GM12878 (cell line): ENCODE measurements around the gene KIF17. TPM values are rescaled to one million over a fixed set of nuclear protein-coding genes. Genes with fewer than 3 reads are reported as not detected.

Source experiments
- ATAC-seq: fragments of 200-7000 bp; cut with Tn5 transposase; 3 replicates; pipeline ENCODE4 v1.9.1; 2020; ENCODE audit warnings: mild to moderate bottlenecking, moderate library complexity
- BruUV-seq: library from RNA; stranded (reverse); fragments of 400-500 nt; replicated peaks from 2 replicates; lab custom pipeline; 2021; lab: Mats Ljungman, UMichigan
- CTCF ChIA-PET: fragments of 300-600 bp; sonication (Branson Sonifier 250); formaldehyde crosslinking; extraction: SDS; loops from one replicate; lab custom pipeline; 2021; ENCODE audit warnings: inconsistent platforms; lab: Yijun Ruan, JAX
- POLR2A ChIA-PET: fragments of 350-600 bp; formaldehyde crosslinking; extraction: SDS; loops from one replicate; lab custom pipeline; 2021; ENCODE audit warnings: inconsistent platforms; lab: Charles Lee
- RAD21 ChIA-PET: fragments of 300-600 bp; sonication (Branson Sonifier 250); formaldehyde crosslinking; loops from one replicate; lab custom pipeline; 2023; ENCODE audit warnings: antibody characterized with exemption; ENCODE audit not compliant: unreplicated experiment; lab: Charles Lee
- SMC1A ChIA-PET: fragments of 300-600 bp; sonication (Branson Sonifier 250); formaldehyde crosslinking; loops from one replicate; lab custom pipeline; 2023; ENCODE audit not compliant: unreplicated experiment, uncharacterized antibody; lab: Charles Lee
- DNase-seq: peaks from one replicate; pipeline ENCODE4 v3.0.0-alpha.2; 2011; ENCODE audit warnings: low read depth, low spot score
- FAIRE-seq: peaks from 3 replicates; lab custom pipeline; 2011; peaks lifted over from hg19 to GRCh38; lab: Jason Lieb, UNC
- H2AFZ ChIP-seq: 2 replicates; pipeline ENCODE4 v1.6.0; 2011; ENCODE audit warnings: low read depth, low read length, control low read depth; ENCODE audit not compliant: control insufficient read depth
- H3K27ac ChIP-seq: 2 replicates; pipeline ENCODE4 v1.5.1; 2011; ENCODE audit warnings: control low read depth; ENCODE audit not compliant: control insufficient read depth, insufficient read depth
- H3K27me3 ChIP-seq, 2 experiments: replicated peaks in 1 of 2; 2 replicates each; pipeline versions ENCODE4 v1.6.0 to v1.6.1; 2011; ENCODE audit warnings: low read length in 1 of 2; ENCODE audit not compliant: control insufficient read depth in 2 of 2, insufficient read depth in 2 of 2
- H3K36me3 ChIP-seq, 2 experiments: 2 replicates each; pipeline ENCODE4 v1.5.1; 2011; ENCODE audit warnings: low read length in 1 of 2; ENCODE audit not compliant: control insufficient read depth in 2 of 2, insufficient read depth in 2 of 2
- H3K4me1 ChIP-seq: 2 replicates; pipeline ENCODE4 v1.6.1; 2011; ENCODE audit warnings: mild to moderate bottlenecking, low read length, moderate library complexity, mixed read lengths; ENCODE audit not compliant: control insufficient read depth, insufficient read depth
- H3K4me2 ChIP-seq: 2 replicates; pipeline ENCODE4 v1.6.0; 2011; ENCODE audit warnings: control low read depth; ENCODE audit not compliant: control insufficient read depth, insufficient read depth
- H3K4me3 ChIP-seq: fragments of 200-600 bp; sonication (generic); 2 replicates; pipeline ENCODE4 v1.5.1; 2016
- H3K79me2 ChIP-seq: 2 replicates; pipeline ENCODE4 v1.6.0; 2011; ENCODE audit warnings: low read length; ENCODE audit not compliant: control insufficient read depth, insufficient read depth
- H3K9ac ChIP-seq: 2 replicates; pipeline ENCODE4 v1.8.0; 2011; ENCODE audit warnings: low read length, control low read depth, mixed read lengths; ENCODE audit not compliant: control insufficient read depth, insufficient read depth
- H3K9me3 ChIP-seq: replicated peaks from 3 replicates; pipeline ENCODE4 v1.5.1; 2011; ENCODE audit warnings: mild to moderate bottlenecking, low read length; ENCODE audit not compliant: control insufficient read depth, insufficient read depth
- H4K20me1 ChIP-seq: 2 replicates; pipeline ENCODE4 v1.6.0; 2011; ENCODE audit not compliant: control insufficient read depth, insufficient read depth
- ATF3 ChIP-seq: IDR thresholded peaks from 2 replicates; pipeline ENCODE4 v1.6.1; 2011; ENCODE audit warnings: low read depth, mild to moderate bottlenecking, low read length, moderate library complexity, borderline replicate concordance; ENCODE audit errors: extremely low read depth
- CREB1 ChIP-seq: IDR thresholded peaks from 2 replicates; pipeline ENCODE4 v1.6.1; 2012; ENCODE audit warnings: low read depth, mild to moderate bottlenecking, inconsistent platforms
- CUX1 ChIP-seq: IDR thresholded peaks from 2 replicates; pipeline ENCODE4 v1.6.1; 2012; ENCODE audit warnings: improper control_type of control experiment, low read depth, low read length; ENCODE audit not compliant: insufficient replicate concordance
- EP300 ChIP-seq, 2 experiments: fragments of 150-350 bp in 1 of 2; IDR thresholded peaks; 2 replicates each; pipeline ENCODE4 v1.6.1; 2011 to 2012; ENCODE audit warnings: low read depth in 2 of 2, low read length in 2 of 2, borderline replicate concordance in 1 of 2, improper control_type of control experiment in 1 of 2, inconsistent platforms in 1 of 2; ENCODE audit not compliant: control insufficient read depth in 1 of 2
- ESRRA ChIP-seq: IDR thresholded peaks from 2 replicates; pipeline ENCODE4 v1.6.1; 2012; ENCODE audit warnings: mild to moderate bottlenecking, low read length, improper control_type of control experiment
- GATAD2B ChIP-seq: fragments of 450-650 bp; conservative IDR thresholded peaks from 2 replicates; pipeline ENCODE4 v1.6.1; 2017; ENCODE audit warnings: low read depth, mild to moderate bottlenecking, moderate library complexity
- KAT2A ChIP-seq: conservative IDR thresholded peaks from 2 replicates; pipeline ENCODE4 v1.6.1; 2011; ENCODE audit warnings: low read depth, low read length; ENCODE audit not compliant: control insufficient read depth
- NFYB ChIP-seq: IDR thresholded peaks from 2 replicates; pipeline ENCODE4 v1.6.1; 2011; ENCODE audit warnings: low read depth, mild to moderate bottlenecking, low read length, improper control_type of control experiment, moderate library complexity; ENCODE audit not compliant: insufficient read depth
- POU2F2 ChIP-seq: IDR thresholded peaks from 3 replicates; pipeline ENCODE4 v1.6.1; 2011; ENCODE audit warnings: low read depth, mild to moderate bottlenecking, low read length, borderline replicate concordance
- SMARCA5 ChIP-seq: fragments of 450-650 bp; IDR thresholded peaks from 2 replicates; pipeline ENCODE4 v1.6.1; 2017; ENCODE audit warnings: mild to moderate bottlenecking
- STAT1 ChIP-seq: fragments of 450-650 bp; conservative IDR thresholded peaks from 2 replicates; pipeline ENCODE4 v1.6.1; 2014; ENCODE audit warnings: antibody characterized with exemption, mild to moderate bottlenecking
- YBX1 ChIP-seq: fragments of 450-650 bp; IDR thresholded peaks from 2 replicates; pipeline ENCODE4 v1.6.1; 2016; ENCODE audit warnings: antibody characterized with exemption
- ZSCAN29 ChIP-seq: fragments of 450-650 bp; IDR thresholded peaks from 2 replicates; pipeline ENCODE4 v1.6.1; 2017; ENCODE audit warnings: mild to moderate bottlenecking, moderate library complexity
- whole genome bisulfite sequencing: methylation state at CpG from one replicate; pipeline ENCODE4 v1.1.6; 2016; ENCODE audit warnings: low lambda C conversion rate; ENCODE audit not compliant: insufficient replicate concordance, insufficient coverage; ENCODE audit errors: missing lambda C conversion rate; 5-methylcytosine and 5-hydroxymethylcytosine counted together
- in situ Hi-C: fragments of 300-500 bp; cut with MboI; formaldehyde crosslinking; loops from 9 replicates; pipeline ENCODE4 v1.14.3; 2018; ENCODE audit warnings: mixed read lengths
- intact Hi-C: fragments of 100-400 bp; cut with micrococcal nuclease; formaldehyde crosslinking; loops from one replicate; pipeline ENCODE4 v1.14.2; 2022; ENCODE audit not compliant: unreplicated experiment
- polyA plus RNA-seq, 11 experiments: library from polyadenylated mRNA; depleted of rRNA in 4 of 11; unstranded in 6 of 11; stranded (reverse) in 5 of 11; fragments of >200 nt; fragmentation: Nextera tagmentation in 4 of 11; fragmentation: Illumina TruSeq in 1 of 11; extraction: Ambion mirVana in 4 of 11; extraction: Trizol in 1 of 11; gene quantifications; 1 replicate in 1 of 11; 2 replicates in 10 of 11; pipeline versions ENCODE4 v1.2.1 to v1.2.3, GENCODE V29; 2011 to 2016; ENCODE audit warnings: inconsistent platforms in 2 of 11, missing spikeins in 2 of 11, low read depth in 1 of 11
- total RNA-seq, 4 experiments: library from RNA; depleted of rRNA in 3 of 4; stranded (reverse); fragments of >200 nt in 3 of 4; fragmentation: Illumina TruSeq in 1 of 4; extraction: Trizol in 1 of 4; gene quantifications; 2 replicates each; pipeline versions ENCODE4 v1.2.1 to v1.2.3, GENCODE V29; 2013 to 2021
- TF ChIP-seq, protein P1 (sequence below): IDR thresholded peaks from 2 replicates; pipeline ENCODE4 v1.6.1; 2011; ENCODE audit warnings: low read depth, low read length, improper control_type of control experiment, borderline replicate concordance
- TF ChIP-seq, protein P2 (sequence below): fragments of 450-650 bp; IDR thresholded peaks from 2 replicates; pipeline ENCODE4 v1.6.1; 2017; ENCODE audit warnings: antibody characterized with exemption, mild to moderate bottlenecking, moderate library complexity

The KIF17 gene
- total and polyA plus RNA-seq, 10 of the 15 experiments (the other 5 are each of a cell fraction or from before 2014, with no cell fraction given) = 0.01 to 0.10 (median 0.03) TPM; not detected in 7

GRCh38 chr1:20666804-20667203 is 51.0 kb downstream of the KIF17 start:
- no peak overlapping the region for H3K27ac ChIP-seq
- no peak overlapping the region for H3K9ac ChIP-seq
- no peaks in the 10 kb centered on the region for H3K4me1 ChIP-seq
- peaks cover 1% of the 10 kb centered on the region; the same call in 1 of the 2 replicates for H3K79me2 ChIP-seq
- no peaks in the 10 kb centered on the region for H3K9me3 ChIP-seq
- in situ Hi-C loops (no loop called here), intact Hi-C loops (no loop called here)
- no TSS peak for BruUV-seq
- ChIA-PET POLR2A (no interaction called here), RAD21 (no interaction called here), SMC1A (interaction anchor here (0.7 kb wide), 1 partner anchor 9 kb away, joined by 3 read pairs; no protein-coding TSS in a partner anchor), CTCF (interaction anchor here (0.6 kb wide), 1 partner anchor 71 kb away, joined by 3 read pairs; no protein-coding TSS in a partner anchor)
- peak; percentile 83 for ATAC-seq
- no peaks in the 10 kb centered on the region for H3K27me3 ChIP-seq
- H3K4me3 ChIP-seq = no peak overlapping the region
- H3K4me2 ChIP-seq = no peak overlapping the region
- WGBS = 100% methylated on average over 1 of the region's 1 CpG
- DNase-seq = peak; percentile 7
- H3K36me3 ChIP-seq = no peaks in the 10 kb centered on the region
- no peak overlapping the region for H2AFZ ChIP-seq
- FAIRE-seq = no peak
- no peaks in the 10 kb centered on the region for H4K20me1 ChIP-seq
- TF ChIP-seq, protein P1, sequence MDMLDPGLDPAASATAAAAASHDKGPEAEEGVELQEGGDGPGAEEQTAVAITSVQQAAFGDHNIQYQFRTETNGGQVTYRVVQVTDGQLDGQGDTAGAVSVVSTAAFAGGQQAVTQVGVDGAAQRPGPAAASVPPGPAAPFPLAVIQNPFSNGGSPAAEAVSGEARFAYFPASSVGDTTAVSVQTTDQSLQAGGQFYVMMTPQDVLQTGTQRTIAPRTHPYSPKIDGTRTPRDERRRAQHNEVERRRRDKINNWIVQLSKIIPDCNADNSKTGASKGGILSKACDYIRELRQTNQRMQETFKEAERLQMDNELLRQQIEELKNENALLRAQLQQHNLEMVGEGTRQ = peak; percentile 50
- TF ChIP-seq ESRRA = no peak
- no peak for TF ChIP-seq STAT1
- TF ChIP-seq YBX1 = no peak
- TF ChIP-seq NFYB = peak; percentile 80
- TF ChIP-seq POU2F2 = no peak
- TF ChIP-seq CREB1 = no peak
- peak; percentile 16; the same call in 1 of the 2 replicates for TF ChIP-seq ATF3
- no peak for TF ChIP-seq KAT2A
- no peak for TF ChIP-seq GATAD2B
- TF ChIP-seq CUX1 = no peak
- TF ChIP-seq EP300 (IDR thresholded peaks at IDR 0.05; ENCODE audit: borderline replicate concordance in 1 of 2, control insufficient read depth in 1 of 2, low read depth in 2 of 2, low read length in 2 of 2) = no peak
- no peak for TF ChIP-seq SMARCA5
- TF ChIP-seq, protein P2, sequence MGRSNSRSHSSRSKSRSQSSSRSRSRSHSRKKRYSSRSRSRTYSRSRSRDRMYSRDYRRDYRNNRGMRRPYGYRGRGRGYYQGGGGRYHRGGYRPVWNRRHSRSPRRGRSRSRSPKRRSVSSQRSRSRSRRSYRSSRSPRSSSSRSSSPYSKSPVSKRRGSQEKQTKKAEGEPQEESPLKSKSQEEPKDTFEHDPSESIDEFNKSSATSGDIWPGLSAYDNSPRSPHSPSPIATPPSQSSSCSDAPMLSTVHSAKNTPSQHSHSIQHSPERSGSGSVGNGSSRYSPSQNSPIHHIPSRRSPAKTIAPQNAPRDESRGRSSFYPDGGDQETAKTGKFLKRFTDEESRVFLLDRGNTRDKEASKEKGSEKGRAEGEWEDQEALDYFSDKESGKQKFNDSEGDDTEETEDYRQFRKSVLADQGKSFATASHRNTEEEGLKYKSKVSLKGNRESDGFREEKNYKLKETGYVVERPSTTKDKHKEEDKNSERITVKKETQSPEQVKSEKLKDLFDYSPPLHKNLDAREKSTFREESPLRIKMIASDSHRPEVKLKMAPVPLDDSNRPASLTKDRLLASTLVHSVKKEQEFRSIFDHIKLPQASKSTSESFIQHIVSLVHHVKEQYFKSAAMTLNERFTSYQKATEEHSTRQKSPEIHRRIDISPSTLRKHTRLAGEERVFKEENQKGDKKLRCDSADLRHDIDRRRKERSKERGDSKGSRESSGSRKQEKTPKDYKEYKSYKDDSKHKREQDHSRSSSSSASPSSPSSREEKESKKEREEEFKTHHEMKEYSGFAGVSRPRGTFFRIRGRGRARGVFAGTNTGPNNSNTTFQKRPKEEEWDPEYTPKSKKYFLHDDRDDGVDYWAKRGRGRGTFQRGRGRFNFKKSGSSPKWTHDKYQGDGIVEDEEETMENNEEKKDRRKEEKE = no peak
- no peak for TF ChIP-seq ZSCAN29
